ENCODE data around the gene TRPM3.

TRPM3 gene

GRCh38 chr9:70563010-70563409, 558.4 kb downstream of the TRPM3 start:
- H3K4me3 ChIP-seq (ENCODE audit: low read depth, low read length): no peak overlapping the region
- TF ChIP-seq CTCF (IDR thresholded peaks at IDR 0.05; ENCODE audit: low read depth, low read length): no peak

GRCh38 chr9:70561786-70562395, 559.5 kb downstream of the TRPM3 start:
- no peak overlapping the region for H3K4me3 ChIP-seq (ENCODE audit: low read depth, low read length)
- no peak for TF ChIP-seq CTCF (IDR thresholded peaks at IDR 0.05; ENCODE audit: low read depth, low read length)

DNA sequence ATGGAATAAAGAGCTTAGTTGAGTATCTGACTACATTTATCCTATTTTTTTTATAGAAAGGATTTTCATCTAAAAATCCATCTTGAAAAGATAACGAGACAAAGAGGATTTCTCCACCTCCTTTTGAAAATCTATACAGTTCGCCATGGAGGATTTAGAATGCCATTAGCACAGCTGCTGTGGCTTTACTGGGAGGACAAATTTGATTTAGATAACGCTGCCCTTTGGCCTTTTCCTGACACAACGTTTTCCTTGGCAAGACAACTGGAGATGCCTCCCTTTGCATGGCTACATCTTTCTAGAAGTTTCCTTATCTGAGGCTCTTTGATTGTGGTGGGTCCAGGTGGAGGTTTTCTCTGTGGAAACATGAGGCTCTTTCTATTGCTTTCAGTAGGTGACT, 560.3 kb downstream of the TRPM3 start:
- TF ChIP-seq CTCF (IDR thresholded peaks at IDR 0.05; ENCODE audit: low read depth, low read length): no peak
- H3K4me3 ChIP-seq (ENCODE audit: low read depth, low read length): no peak overlapping the region

DNA sequence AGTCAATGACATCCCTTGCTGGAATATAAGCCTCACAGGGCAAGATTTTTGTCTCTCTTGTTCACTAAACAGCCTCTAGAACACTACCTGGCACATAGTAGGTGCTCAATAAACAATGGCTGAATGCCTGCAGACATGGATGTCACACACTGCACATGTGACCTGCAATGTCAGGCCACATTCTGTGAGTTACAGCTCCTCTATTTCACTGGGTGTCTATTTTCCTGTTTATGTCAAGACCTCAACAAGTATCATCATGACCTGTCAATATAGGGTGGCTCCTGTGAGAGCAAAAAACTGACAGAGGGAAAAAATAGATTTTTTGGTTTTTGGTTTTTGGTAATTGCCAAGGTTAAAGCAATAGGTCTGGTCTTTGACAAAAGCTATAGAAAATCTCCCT, 562.3 kb downstream of the TRPM3 start:
- TF ChIP-seq CTCF (IDR thresholded peaks at IDR 0.05; ENCODE audit: low read depth, low read length): no peak
- no peak overlapping the region for H3K4me3 ChIP-seq (ENCODE audit: low read depth, low read length)

GRCh38 chr9:70557661-70558369, 563.6 kb downstream of the TRPM3 start:
- no peak for TF ChIP-seq CTCF (IDR thresholded peaks at IDR 0.05; ENCODE audit: low read depth, low read length)
- no peak overlapping the region for H3K4me3 ChIP-seq (ENCODE audit: low read depth, low read length)

DNA sequence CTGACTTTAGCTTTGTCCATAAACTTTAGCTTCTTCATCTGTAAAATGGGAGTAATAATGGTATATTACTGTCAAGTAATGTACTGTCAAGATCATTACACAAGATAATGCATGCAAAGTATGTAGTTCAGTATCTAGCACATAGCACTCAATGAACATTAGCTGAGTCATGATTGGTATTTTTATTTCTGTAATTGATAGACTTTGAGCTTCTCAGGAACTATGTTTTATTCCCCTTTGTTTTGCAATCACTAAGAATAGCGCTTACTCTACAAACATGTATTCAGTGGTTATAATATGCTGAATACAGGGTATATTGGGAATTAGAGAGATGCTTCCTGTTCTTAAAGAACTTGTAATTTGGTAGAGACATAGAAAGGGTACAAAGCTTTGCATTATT, 564.6 kb downstream of the TRPM3 start:
- TF ChIP-seq CTCF (IDR thresholded peaks at IDR 0.05; ENCODE audit: low read depth, low read length): no peak
- H3K4me3 ChIP-seq (ENCODE audit: low read depth, low read length): no peak overlapping the region

GRCh38 chr9:70554881-70555280, 566.5 kb downstream of the TRPM3 start:
- H3K4me3 ChIP-seq (ENCODE audit: low read depth, low read length): no peak overlapping the region
- TF ChIP-seq CTCF (IDR thresholded peaks at IDR 0.05; ENCODE audit: low read depth, low read length): no peak

Data from WI38 (cell line).